ENCODE measurements around the gene SERINC5.

Gene SERINC5

DNA sequence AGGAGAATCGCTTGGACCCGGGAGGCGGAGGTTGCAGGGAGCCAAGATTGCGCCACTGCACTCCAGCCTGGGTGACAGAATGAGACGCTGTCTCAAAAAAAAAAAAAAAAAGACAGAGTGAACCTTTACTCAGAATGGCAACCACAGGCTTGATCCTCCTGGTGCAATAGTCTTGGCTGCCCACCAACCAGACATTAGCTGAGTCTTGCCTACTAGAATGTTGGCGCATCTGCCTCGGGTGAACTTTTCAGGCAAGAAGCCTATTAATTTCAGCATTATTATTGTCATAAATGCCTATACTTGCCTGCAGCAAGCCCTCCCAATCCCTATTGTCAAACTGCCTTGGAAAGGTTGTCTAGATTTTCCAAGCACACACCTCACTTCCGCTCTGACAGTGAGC, 4.2 kb downstream of the SERINC5 start:
- DNase-seq, result no peak

DNA sequence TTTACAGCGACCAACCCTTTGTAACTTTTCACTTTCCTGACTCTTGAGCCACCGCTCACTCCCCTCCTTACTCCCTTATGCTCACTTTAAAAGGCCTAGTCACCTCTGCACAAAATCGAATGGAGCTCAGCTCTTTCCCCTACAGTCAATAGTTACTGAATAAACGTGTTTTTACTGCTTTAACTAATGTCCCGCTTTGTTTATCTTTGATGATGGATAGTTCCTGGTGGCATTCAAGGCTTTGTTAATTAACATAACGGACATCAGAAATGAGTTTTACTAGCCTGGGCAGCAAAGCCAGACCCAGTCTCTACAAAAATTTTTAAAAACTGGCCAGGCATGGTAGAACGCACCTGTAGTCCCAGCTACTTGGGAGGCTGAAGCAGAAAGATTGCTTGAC, 5.0 kb downstream of the SERINC5 start:
- no peak for DNase-seq

DNA sequence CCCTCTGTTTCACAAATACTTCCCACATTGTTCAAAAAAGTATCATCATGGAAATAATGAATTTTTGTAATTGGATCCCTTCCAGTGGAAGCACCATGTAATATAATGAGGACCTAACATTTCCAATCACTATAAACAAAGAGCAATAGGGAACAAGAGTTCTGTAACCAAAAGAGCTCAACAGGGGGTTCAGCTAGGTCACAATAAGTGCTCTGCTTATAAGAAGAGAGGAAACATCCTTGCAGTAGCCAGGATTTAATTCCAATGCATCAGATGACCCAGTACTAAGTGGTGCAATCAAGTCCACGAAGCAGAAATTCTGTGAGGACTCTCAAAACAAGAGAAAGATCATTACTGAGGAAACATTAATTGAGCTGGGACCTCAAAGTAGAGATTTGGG, 5.9 kb downstream of the SERINC5 start:
- DNase-seq, result no peak

DNA sequence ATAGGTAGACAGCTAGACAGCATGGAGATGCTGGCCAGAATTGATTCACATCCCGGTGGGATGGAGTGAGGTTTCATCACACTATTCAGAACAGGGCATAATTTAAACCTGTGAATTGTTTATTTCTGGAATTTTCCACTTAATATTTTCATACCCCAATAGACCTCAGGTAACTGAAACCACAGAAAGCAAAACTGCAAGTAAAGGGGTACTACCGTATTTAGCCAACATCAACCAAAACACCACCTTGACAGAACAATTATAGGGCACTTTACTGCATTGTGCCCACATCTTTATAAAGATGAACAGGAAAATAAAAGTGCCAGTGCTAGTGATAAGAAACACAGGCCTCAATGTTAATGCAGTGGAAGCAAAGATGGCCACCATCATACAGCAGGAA, 7.5 kb downstream of the SERINC5 start:
- no peak for DNase-seq

DNA sequence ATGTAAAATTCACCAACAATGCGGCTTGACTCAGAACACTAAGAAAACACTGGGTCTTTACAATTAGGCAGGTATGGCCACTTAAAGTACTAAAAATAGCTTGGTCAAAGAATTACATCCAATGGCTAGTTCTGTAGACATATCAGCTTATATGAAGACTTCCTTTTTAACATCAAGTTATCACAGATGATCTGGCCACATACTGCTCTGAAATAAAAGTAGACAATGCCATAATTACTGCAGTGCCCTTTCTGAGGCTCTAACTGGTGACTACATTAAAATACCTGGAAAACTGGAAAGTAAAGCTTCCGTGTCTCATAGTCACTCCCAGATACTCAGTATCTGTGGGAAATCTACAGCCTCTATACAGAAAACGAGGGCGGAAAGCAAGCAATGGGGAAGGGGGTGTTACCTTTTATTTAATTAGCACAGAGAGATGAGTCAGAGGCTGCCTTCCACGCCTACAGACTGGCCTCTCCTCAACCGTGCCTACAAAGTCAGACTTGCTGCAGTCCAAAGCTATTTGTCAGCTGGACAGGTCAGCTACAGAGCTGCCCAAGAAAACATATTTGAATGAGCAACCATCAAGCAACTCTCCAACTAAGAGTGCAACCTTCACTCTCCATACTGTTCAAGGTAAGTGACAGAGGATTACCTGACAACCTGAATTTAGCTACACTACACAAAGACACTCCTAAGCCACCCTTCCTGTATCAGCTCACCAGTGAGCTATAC, 8.7 kb downstream of the SERINC5 start:
- DNase-seq, result peak; percentile 81

DNA sequence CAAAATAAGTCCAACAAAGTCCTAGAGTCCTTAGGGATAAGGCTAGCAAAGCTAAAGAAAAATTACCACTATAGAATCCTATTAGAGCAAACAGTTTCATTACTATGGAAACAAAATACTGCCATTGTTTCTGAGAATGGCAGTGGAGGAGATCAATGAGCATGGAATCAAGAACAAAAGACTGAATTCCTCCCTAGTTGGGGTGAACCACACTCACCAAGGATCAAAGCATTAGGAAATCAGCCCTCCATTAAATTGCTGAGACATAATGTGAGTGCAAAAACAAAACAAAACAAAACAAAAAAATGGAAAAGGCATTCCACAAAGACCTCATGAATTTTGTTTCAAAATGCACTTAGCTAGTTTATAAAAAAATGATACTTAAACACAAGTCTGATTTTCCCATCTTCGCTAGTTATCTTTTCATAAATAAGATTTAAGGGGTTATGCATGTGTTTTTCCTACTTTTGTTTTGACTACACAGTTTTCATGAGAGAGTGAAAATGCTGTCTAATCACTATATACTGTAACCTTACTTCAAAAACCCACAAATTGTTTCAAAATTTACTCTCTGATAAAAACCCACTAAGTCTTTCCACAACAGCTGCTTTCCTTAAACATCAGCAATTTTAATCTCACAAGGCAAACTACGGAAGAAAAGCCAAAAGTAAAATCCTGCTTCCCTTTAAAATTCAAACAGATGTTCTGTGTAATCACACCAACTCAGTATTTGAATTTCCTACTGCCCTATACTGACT, 9.7 kb downstream of the SERINC5 start:
- DNase-seq, result peak; percentile 31

DNA sequence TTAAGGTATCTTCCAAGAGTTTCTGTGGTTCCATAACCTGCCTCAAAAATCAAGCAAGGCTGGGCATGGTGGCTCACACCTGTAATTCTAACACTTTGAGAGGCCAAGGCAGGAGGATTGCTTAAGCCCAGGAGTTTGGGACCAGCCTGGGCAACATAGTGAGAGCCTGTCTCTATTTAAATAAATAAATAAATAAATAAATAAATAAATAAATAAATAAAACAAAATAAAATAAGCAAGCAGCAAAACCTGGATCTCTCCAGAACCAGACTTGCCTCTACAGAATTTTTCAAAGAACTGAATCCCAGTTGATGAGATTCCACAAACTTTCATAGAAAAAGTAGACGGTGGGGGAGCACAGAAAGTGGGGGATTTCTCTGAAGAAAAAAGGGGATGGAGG, 12.3 kb downstream of the SERINC5 start:
- DNase-seq, result no peak

DNA sequence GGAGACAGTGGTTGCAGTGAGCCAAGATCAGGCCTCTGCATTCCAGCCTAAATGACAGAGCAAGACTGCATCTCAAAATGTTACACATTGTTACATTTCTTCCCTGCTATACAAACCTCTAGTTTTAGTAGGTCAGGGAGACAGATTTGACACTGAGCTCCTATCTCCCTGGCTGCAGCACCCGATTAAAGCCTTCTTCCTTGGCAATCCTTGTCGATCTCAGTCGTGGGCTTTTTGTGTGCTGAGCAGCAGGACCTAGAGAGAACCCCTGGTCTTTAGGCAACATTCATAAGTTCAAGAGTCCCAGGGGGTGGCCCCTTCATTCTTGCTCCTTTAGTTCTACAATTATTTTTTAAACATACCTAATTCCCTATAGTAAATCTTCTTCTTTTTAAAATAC, 13.0 kb downstream of the SERINC5 start:
- DNase-seq, result no peak

DNA sequence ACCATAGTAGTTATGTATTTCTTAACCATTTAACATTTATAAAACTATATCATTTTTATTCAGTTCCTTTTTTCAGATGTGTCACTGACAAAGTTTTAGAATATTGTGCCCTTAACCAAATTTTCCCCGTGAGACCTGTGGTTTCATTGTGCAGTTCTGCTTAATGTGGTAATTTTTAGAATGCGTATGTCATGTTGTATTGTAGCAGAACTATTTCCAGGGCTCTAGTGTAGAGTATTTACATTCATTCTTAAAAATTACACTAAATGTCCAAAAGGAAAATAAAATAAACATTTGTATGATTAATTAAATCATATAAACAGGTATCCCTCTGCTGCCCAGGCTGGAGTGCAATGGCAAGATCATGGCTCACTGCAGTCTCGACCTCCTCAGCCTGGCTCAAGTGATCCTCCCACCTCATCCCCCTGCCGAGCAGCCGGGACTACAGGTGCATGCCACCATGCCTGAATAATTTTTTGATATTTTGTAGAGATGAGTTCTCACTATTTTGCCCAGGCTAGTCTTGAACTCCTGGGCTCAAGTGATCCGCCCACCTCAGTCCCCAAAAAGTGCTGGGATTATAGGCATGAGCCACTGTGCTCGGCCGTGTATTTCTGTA, 15.4 kb downstream of the SERINC5 start:
- no peak for DNase-seq

DNA sequence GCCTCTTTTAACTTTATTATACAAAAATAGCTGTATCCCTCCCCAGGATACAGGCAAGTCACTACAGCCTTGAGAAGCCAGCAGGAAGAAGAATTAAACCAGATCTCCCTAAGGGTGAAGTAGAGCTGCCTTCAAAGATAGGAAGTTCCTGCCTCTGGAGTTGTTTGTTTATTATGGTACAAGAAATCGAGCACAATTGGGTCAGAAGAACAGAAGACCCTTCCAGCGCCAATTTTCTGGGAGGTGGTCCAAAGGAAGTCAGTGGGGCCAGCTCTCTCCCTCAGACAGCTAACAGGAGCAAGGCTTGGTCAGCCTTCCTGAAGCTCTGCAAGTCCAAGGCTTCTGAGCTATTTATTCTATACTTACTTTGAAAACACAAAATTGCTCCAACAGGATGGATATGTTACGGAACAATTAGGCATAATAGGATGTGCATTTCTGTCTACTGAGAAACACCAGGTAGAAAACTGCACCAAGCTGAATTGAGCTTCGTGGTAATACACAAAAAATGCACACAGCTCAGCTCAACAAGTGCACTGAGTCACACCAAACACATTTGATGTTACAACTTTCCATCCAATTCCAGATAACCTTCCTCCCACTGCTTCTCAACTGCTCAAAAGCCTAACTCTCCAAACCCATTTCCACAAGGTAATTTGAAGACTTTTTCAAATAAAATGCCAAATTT, 16.0 kb downstream of the SERINC5 start:
- DNase-seq, result no peak

DNA sequence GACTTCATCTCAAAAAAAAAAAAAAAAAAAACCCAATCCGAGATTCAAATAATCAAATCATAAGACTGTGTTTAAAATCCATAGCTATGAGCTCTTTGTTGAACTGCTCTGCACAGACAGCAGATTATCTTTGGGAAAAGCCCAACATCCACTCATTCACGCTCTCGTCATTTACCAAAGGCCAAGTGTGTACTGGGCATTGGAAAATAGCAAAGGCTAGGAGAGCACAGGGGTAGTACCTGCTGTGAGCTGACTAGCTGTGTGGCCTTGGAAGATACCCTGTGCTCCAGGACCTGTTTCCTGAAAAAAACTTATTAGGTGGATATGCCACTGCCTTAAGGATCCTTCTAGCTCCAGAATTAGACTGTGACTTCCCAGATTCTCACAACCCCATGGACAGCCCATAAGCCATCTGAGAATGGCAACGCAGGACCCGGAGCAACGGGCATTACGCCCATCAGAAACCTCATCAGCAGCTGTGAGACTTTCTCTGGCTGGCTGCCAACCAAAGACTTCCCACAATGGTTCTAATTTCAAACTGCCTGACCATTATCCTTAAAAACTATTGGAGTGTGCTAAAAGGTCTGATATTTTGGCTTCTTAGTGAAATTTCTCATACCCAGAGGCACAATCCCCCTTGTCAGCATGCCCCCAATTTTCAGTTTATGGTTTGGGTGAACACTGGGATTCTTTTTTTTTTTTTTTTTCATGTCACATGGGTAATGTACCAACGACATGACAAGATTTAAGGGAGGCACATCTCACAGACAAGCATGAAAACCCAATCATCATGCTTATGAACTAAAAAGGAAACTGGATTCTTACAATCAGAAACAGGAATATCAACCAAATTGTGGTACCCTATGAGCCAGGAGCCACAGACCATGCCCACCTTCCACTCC, 16.8 kb downstream of the SERINC5 start:
- DNase-seq, result peak; percentile 65

DNA sequence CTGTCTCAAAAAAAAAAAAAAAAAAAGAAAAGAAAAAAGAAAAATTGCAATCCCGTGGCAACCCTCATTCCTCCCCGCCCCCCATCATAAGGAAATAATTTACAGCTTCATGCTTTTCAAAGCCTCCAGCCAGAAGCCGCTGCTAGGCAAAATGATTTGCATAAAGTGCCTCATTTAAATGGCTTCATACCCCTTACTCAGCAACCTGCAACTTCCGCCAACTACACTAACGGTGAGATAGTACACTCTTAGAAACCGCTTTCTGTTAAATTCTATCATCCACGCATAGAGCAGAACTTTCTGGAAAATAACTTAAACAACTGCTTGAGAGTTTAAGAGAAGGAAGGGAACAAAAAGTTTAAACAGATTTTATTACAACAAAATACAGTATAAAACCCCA, 17.8 kb downstream of the SERINC5 start:
- peak; percentile 36 for DNase-seq

DNA sequence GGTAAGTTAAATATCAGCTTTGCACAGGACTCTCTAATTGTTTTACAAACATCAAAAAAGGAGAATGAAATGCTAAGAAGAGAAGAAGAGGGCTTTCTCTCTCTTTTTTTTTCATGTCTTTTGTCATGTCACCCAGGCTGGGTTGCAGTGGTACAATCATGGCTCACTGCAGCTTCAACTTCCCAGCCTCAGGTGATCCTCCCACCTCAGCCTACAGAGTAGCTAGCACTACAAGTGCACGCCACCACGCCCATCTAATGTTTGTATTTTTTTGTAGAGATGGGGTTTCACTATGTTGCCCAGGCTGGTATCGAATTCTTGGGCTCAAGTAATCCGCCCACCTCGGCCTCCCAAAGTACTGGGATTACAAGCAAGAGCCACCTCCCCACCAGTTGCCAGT, 18.6 kb downstream of the SERINC5 start:
- no peak for DNase-seq

DNA sequence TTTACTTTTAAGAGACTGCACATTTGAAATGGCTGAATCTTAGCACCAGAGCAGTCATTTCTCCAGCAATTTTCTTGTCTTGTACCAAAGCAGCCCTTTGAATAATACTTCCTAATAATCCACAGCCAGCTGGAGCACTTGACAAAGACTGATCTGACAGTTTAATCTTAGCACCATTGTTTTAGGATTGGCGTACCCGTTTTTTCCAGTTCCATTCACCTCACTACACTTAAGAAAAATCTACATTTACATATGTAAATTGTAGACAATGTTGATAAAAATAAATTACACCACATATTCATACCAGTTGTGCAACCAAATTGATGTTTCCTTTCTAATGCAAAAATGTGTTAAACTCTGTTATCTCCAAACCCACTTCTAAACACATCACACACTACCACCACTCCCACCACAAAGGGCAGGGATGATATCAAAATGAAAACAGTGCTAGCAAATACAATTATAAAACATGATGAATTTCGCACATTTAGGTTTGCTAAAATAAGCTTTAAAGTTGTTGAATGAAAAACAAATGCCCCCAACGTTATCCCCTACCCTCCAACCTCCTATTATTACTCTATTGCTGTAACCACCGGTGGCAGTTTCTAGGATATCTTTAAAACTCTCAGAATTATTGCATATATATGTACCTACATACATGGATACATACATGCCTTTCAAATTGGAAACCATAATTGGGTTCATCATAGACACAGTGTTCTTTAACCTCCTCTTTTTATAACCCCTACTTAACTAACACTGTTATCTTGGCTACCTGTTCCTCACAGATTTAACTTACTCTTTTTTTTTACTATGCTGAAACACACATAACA, 21.5 kb downstream of the SERINC5 start:
- no peak for DNase-seq

DNA sequence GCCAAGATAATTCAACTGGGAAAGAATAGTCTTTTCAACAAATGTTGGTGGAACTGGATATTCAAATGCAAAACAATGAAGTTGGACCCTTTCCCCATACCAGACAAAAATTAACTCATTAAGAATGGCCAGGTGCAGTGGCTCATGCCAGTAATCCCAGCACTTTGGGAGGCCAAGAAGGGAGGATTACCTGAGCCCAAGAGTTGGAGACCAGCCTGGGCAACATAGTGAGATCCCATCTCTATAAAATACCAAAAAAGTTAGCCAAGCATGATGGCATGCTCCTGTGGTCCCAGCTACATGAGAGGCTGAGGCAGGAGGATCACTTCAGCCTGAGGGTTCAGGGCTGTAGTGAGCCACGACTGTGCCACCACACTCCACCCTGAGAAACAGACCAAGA, 24.2 kb downstream of the SERINC5 start:
- no peak for DNase-seq

DNA sequence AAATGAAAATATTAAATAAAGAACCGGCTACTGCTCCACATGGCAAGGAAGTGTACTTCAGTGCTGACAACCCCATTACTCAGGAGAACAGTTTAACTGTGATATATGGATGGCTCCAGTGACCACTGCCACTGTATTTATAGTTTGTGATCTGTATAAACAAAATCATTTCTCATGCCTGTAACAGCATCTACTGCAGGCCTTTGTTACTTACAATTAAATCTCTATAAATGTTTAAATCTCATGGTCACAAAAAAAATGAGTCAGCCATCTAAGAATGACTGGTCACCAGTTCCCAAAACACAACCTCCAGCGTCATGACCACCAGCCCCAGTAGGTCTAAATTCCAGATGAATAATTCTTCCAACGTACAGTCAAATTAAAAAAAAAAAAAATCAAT, 24.6 kb downstream of the SERINC5 start:
- peak; percentile 64 for DNase-seq

DNA sequence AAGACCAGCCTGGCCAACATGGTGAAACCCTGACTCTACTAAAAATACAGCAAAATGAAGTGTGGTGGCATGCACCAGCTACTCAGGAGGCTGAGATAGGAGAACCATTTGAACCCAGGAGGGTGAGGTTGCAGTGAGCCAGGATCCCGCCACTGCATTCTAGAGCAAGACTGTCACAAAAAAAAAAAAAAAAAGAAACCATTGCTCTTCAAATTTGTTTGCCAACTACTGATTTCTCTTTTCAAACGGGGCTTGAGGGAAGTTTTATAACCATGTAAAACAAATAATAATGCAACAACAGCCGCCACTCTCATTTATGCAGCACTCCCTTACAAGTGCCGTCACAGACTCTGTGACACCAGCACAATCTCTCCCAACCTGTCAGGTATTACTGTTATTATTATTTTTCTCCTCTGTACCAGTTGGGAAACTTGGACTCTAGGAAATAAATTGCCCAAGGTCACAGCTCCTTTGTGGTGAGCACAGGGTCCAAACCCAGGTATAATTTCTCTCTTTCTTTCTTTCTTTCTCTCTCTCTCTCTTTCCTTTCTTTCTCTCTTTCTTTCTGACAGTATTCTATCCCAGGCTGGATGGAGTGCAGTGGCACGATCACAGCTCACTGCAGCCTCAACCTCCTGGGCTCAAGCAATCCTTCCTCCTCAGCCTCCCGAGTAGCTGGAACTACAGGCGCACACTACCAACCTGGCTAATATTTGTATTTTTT, 25.4 kb downstream of the SERINC5 start:
- DNase-seq, result no peak

DNA sequence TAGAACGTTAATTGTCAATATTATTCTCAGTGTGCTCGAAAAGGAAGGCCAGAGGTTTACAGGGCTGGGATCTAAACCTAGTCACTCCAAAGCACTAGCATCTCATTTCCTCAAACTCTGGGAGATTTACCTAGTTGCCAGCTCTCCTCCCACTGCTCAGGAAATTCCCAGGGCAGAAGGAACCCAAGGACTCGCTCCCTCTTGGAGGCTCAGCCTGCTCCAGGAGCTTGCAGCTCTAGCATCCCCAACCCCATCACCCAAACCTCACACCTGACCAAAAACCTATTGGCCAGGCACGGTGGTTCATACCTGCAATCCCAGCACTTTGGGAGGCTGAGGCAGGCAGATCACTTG, 26.0 kb downstream of the SERINC5 start:
- DNase-seq, result no peak

DNA sequence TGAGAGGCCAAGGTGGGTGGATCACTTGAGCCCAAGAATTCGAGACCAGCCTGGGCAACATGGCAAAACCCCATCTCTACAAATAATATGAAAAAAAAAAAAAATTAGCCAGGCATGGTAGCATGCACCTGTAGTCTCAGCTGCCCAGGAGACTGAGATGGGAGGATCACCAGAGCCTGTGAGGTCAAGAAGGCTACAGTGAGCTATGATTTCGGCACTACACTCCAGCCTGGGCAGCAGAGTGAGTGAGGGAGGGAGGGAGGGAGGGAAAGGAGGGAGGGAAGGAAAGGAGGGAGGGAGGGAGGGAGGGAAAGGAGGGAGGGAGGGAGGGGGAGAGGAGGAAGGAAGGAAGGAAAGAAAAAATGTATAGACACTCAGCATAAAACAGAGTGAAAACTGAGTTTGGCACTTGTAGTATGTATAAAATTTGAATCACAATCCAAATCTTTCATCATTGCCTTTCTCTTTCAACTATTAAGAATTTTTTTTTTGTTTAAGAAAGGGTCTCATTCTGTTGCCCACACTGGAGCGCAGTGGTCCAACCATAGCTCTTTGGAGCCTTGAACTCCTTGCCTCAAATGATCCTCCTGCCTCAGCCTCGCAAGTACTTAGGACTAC, 27.8 kb downstream of the SERINC5 start:
- DNase-seq, result no peak

DNA sequence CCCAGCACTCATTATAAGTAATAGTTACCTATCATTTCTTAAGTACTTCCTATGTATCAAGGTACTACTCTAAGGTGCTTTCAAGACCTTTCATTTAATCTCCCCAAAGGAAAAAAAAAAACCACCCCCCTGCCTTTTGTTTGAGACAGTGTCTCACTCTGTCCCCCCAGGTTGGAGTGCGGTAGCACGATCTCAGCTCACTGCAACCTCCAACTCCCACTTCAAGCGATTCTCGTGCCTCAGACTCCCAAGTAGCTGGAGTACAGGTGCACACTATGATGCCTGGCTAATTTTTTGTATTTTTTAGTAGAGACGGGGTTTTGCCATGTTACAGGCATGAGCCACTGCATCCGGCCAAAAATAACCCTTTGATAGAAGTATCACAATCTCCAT, 29.9 kb downstream of the SERINC5 start:
- DNase-seq, result no peak
